HUES64 (cell line): ENCODE measurements around the gene SLC6A12.
"Not testable (repeated sequence)": the region's sequence is repeated elsewhere in the genome, so short reads cannot be mapped to it uniquely, and the experiment has no call there.

Source experiments
- H3K27ac ChIP-seq: 2 replicates; pipeline ENCODE4 v1.7.0; 2013; ENCODE audit warnings: low read depth, low read length, inconsistent platforms
- H3K27me3 ChIP-seq: 2 replicates; pipeline ENCODE4 v1.6.1; 2013; ENCODE audit warnings: mild to moderate bottlenecking, low read length; ENCODE audit not compliant: insufficient read depth
- H3K36me3 ChIP-seq: 2 replicates; pipeline ENCODE4 v1.6.1; 2013; ENCODE audit warnings: mild to moderate bottlenecking, low read length; ENCODE audit not compliant: insufficient read depth
- H3K4me1 ChIP-seq: 2 replicates; pipeline ENCODE4 v1.6.1; 2013; ENCODE audit warnings: mild to moderate bottlenecking, low read length, moderate library complexity; ENCODE audit not compliant: insufficient read depth
- H3K4me3 ChIP-seq: 2 replicates; pipeline ENCODE4 v1.5.1; 2013; ENCODE audit warnings: mild to moderate bottlenecking, low read length, moderate library complexity
- H3K9ac ChIP-seq: 2 replicates; pipeline ENCODE4 v1.6.1; 2013; ENCODE audit warnings: mild to moderate bottlenecking, low read depth, low read length
- H3K9me3 ChIP-seq: 2 replicates; pipeline ENCODE4 v1.6.1; 2013; ENCODE audit warnings: low read depth, low read length; ENCODE audit not compliant: insufficient read depth
- WGBS: fragments of 150-250, 120-280 bp; methylation state at CpG from one replicate; pipeline ENCODE4 v1.1.7; 2013; ENCODE audit warnings: missing lambda C conversion rate; 5-methylcytosine and 5-hydroxymethylcytosine counted together

The SLC6A12 gene

GRCh38 chr12:247271-247670, 33.3 kb upstream of the SLC6A12 start:
- peaks cover 16% of the 10 kb centered on the region for H3K9me3 ChIP-seq

GRCh38 chr12:243381-243780, 29.4 kb upstream of the SLC6A12 start:
- H3K27ac ChIP-seq = no peak overlapping the region
- H3K4me3 ChIP-seq = no peak overlapping the region
- H3K36me3 ChIP-seq = no peaks in the 10 kb centered on the region
- H3K4me1 ChIP-seq = no peaks in the 10 kb centered on the region
- WGBS = 86% methylated on average over 4 of the region's 4 CpGs
- peaks cover 16% of the 10 kb centered on the region for H3K9me3 ChIP-seq
- H3K27me3 ChIP-seq = no peaks in the 10 kb centered on the region
- H3K9ac ChIP-seq = no peak overlapping the region

More at GRCh38 chr12:247271-247670, 33.3 kb upstream of the SLC6A12 start:
- Histone ChIP-seq H3K27me3 (no peaks in the 10 kb centered on the region), H3K4me1 (no peaks in the 10 kb centered on the region), H3K4me3 (no peak overlapping the region), H3K9ac (no peak overlapping the region), H3K27ac (no peak overlapping the region), H3K36me3 (no peaks in the 10 kb centered on the region)
- WGBS = 75% methylated on average over 2 of the region's 3 CpGs

- Histone ChIP-seq H3K9me3 (peaks cover 10% of the 10 kb centered on the region), H3K4me3 (no peak overlapping the region), H3K36me3 (no peaks in the 10 kb centered on the region), H3K9ac (no peak overlapping the region), H3K27ac (no peak overlapping the region), H3K4me1 (no peaks in the 10 kb centered on the region), H3K27me3 (no peaks in the 10 kb centered on the region)
- WGBS = 94% methylated on average over 15 of the region's 15 CpGs
Observed at GRCh38 chr12:242496-242895, 28.5 kb upstream of the SLC6A12 start.

- Histone ChIP-seq H3K9ac (no peak overlapping the region), H3K4me3 (no peak overlapping the region), H3K27me3 (no peaks in the 10 kb centered on the region), H3K4me1 (no peaks in the 10 kb centered on the region), H3K36me3 (no peaks in the 10 kb centered on the region), H3K27ac (no peak overlapping the region), H3K9me3 (peaks cover 8% of the 10 kb centered on the region)
- 96% methylated on average over 6 of the region's 9 CpGs for WGBS
Observed at GRCh38 chr12:241266-241665, 27.3 kb upstream of the SLC6A12 start.

- no peak overlapping the region for H3K27ac ChIP-seq
- 94% methylated on average over 9 of the region's 9 CpGs for WGBS
Observed at GRCh38 chr12:240566-240965, 26.6 kb upstream of the SLC6A12 start.

GRCh38 chr12:238736-239398, 24.9 kb upstream of the SLC6A12 start:
- Histone ChIP-seq H3K36me3 (no peaks in the 10 kb centered on the region), H3K4me3 (no peak overlapping the region), H3K27me3 (no peaks in the 10 kb centered on the region), H3K27ac (no peak overlapping the region), H3K9ac (no peak overlapping the region), H3K4me1 (no peaks in the 10 kb centered on the region), H3K9me3 (peaks cover 15% of the 10 kb centered on the region)
- 77% methylated on average over 16 of the region's 19 CpGs for WGBS

More at GRCh38 chr12:240566-240965, 26.6 kb upstream of the SLC6A12 start:
- H3K4me3 ChIP-seq = no peak overlapping the region
- no peaks in the 10 kb centered on the region for H3K4me1 ChIP-seq
- no peaks in the 10 kb centered on the region for H3K27me3 ChIP-seq
- no peaks in the 10 kb centered on the region for H3K36me3 ChIP-seq
- H3K9me3 ChIP-seq = peaks cover 8% of the 10 kb centered on the region; the same call in 1 of the 2 replicates
- H3K9ac ChIP-seq = no peak overlapping the region

- Histone ChIP-seq H3K4me3 (no peak overlapping the region), H3K4me1 (no peaks in the 10 kb centered on the region), H3K27ac (no peak overlapping the region), H3K9ac (no peak overlapping the region), H3K36me3 (no peaks in the 10 kb centered on the region), H3K27me3 (no peaks in the 10 kb centered on the region), H3K9me3 (peaks cover 15% of the 10 kb centered on the region)
- WGBS = 93% methylated on average over 9 of the region's 9 CpGs
Observed at GRCh38 chr12:238116-238515, 24.2 kb upstream of the SLC6A12 start.

- no peak overlapping the region for H3K27ac ChIP-seq
- no peaks in the 10 kb centered on the region for H3K4me1 ChIP-seq
- H3K4me3 ChIP-seq = no peak overlapping the region
- peaks cover 15% of the 10 kb centered on the region for H3K9me3 ChIP-seq
- WGBS = 91% methylated on average over 13 of the region's 13 CpGs
- H3K9ac ChIP-seq = no peak overlapping the region
- no peaks in the 10 kb centered on the region for H3K27me3 ChIP-seq
- no peaks in the 10 kb centered on the region for H3K36me3 ChIP-seq
Observed at GRCh38 chr12:237026-237815, 23.3 kb upstream of the SLC6A12 start.

GRCh38 chr12:236445-236844, 22.5 kb upstream of the SLC6A12 start:
- Histone ChIP-seq H3K9ac (no peak overlapping the region), H3K4me3 (no peak overlapping the region), H3K27me3 (no peaks in the 10 kb centered on the region), H3K27ac (no peak overlapping the region), H3K36me3 (no peaks in the 10 kb centered on the region), H3K9me3 (peaks cover 15% of the 10 kb centered on the region), H3K4me1 (no peaks in the 10 kb centered on the region)
- WGBS = 94% methylated on average over 3 of the region's 3 CpGs

GRCh38 chr12:235967-236366, 22.0 kb upstream of the SLC6A12 start:
- H3K9me3 ChIP-seq = peaks cover 15% of the 10 kb centered on the region
- not testable (repeated sequence) for H3K36me3 ChIP-seq, H3K27ac ChIP-seq, H3K4me3 ChIP-seq, H3K4me1 ChIP-seq, H3K27me3 ChIP-seq, H3K9ac ChIP-seq
- 80% methylated on average over 4 of the region's 4 CpGs for WGBS

- 95% methylated on average over 10 of the region's 10 CpGs for WGBS
- no peak overlapping the region for H3K9ac ChIP-seq
- H3K27me3 ChIP-seq = no peaks in the 10 kb centered on the region
Observed at GRCh38 chr12:234891-235415, 21.0 kb upstream of the SLC6A12 start.

More at GRCh38 chr12:234891-235415, 21.0 kb upstream of the SLC6A12 start:
- Histone ChIP-seq H3K4me1 (peaks cover 8% of the 10 kb centered on the region; the same call in 1 of the 2 replicates), H3K36me3 (no peaks in the 10 kb centered on the region), H3K27ac (no peak overlapping the region), H3K4me3 (no peak overlapping the region), H3K9me3 (peaks cover 15% of the 10 kb centered on the region)
